GM19467 (cell line): ENCODE data around the gene MINDY1.
A peak's percentile ranks its signal among the peaks of the same experiment; 100 is the strongest.

ENCODE experiments used
- ATAC-seq: cut with Tn5 transposase; IDR thresholded peaks from one replicate; pipeline ENCODE4 v1.9.1; 2021; ENCODE audit warnings: mild to moderate bottlenecking, moderate library complexity; ENCODE audit not compliant: unreplicated experiment

Gene MINDY1, protein sequence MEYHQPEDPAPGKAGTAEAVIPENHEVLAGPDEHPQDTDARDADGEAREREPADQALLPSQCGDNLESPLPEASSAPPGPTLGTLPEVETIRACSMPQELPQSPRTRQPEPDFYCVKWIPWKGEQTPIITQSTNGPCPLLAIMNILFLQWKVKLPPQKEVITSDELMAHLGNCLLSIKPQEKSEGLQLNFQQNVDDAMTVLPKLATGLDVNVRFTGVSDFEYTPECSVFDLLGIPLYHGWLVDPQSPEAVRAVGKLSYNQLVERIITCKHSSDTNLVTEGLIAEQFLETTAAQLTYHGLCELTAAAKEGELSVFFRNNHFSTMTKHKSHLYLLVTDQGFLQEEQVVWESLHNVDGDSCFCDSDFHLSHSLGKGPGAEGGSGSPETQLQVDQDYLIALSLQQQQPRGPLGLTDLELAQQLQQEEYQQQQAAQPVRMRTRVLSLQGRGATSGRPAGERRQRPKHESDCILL

DNA sequence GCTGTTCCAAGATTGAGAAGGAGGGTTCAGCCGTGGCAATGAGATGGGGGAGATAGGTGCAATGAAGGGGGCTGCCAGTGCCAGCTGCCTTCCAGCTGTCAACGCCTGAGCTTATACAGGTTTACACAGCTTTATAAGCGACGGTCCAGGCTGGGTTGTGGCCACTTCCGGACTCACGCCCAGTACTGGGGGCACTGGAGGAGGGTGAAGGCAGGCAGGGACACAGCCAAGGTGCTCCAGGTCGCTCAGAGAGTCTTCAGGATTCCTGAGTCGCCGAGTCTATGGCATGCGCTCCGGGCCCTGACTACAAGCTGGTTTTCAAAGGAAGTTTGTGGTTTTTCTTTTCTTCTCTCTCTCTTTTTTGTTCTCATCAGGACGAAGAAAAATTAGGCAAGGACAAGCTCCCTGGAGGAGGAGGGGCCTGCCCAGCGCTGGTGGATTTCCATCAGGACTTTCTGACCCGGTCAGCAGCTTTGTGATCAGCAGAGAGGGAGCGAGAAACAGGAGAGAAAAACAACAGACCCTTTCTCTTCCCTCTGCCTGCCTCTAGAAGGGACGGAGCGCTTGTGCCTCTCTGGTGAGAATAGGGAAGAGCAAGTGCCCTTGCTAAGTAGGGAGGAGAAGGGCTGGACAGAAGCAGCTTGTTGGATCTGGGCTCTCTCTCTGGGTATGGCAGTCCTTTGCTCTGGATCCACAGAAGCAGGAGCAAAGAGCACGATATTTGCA, at the start of gene MINDY1:
Gene MINDY1 (minus strand): TSS at position 576 of the 726 bp plus-strand sequence. CDS start 4,285 bp downstream, outside the sequence.
- ATAC-seq: peak; percentile 37

- no peak for ATAC-seq
These were observed 49.4 kb upstream of the MINDY1 start for GRCh38 chr1:151056149-151056548.

GRCh38 chr1:151055581-151055980, 48.9 kb upstream of the MINDY1 start:
- ATAC-seq: no peak

GRCh38 chr1:151054971-151055547, 48.4 kb upstream of the MINDY1 start:
- ATAC-seq: no peak

DNA sequence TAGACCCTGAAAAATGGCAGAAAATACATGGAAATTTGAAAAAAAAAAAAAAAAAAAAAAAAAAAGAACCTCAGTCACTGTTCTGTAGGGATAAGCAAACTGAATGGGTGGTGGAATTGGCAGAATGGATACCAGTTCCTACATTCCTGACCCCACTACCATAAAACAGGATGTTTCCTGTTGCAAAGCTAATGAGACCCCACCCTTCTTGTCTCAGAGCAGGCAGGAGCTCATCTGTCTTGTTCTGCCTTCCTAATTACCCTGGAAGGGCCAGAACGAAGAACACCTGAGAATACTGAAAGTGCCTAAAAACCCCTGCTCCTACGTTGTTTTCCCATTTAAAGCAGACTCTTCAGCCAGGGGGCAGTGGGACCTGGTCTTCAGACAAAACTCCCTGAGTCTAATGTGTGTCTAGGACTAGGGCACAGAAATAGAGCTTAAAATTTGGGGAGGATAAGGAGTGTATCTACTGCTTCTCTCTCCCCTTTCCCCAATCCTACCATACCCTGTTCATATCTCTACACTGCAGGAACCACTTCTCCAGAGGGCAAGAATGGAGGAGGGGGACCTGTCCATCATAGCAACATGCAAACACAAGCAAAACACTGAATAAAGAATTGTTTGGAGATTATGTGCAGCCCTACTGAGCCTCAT, 44.8 kb upstream of the MINDY1 start:
- no peak for ATAC-seq

GRCh38 chr1:151050051-151050688, 43.5 kb upstream of the MINDY1 start:
- ATAC-seq: no peak

GRCh38 chr1:151049458-151049857, 42.8 kb upstream of the MINDY1 start:
- ATAC-seq: no peak

DNA sequence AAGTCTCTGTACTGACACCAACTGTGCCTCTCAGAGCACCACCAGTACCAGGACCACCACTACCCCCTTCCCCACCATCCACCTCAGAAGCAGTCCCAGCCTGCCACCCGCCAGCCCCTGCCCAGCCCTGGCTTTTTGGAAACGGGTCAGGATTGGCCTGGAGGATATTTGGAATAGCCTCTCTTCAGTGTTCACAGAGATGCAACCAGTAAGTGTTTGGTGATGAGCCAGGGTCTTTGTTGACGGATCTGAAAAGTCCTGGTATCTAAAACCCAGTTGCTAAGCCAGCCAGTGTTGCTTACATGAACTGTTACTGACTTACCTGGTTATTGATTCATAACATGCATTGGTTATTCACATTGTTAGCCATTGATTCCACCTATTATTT, 41.9 kb upstream of the MINDY1 start:
- no peak for ATAC-seq

GRCh38 chr1:151047925-151048644, 41.4 kb upstream of the MINDY1 start:
- no peak for ATAC-seq

- no peak for ATAC-seq
These were observed 40.9 kb upstream of the MINDY1 start, which contains the start of gene C1orf56 for GRCh38 chr1:151047591-151047924. Gene C1orf56, plus strand, starts transcription at chr1:151047751. Its CDS starts 97 bp downstream, at chr1:151047848.

GRCh38 chr1:151043163-151043562, 36.5 kb upstream of the MINDY1 start:
- no peak for ATAC-seq

DNA sequence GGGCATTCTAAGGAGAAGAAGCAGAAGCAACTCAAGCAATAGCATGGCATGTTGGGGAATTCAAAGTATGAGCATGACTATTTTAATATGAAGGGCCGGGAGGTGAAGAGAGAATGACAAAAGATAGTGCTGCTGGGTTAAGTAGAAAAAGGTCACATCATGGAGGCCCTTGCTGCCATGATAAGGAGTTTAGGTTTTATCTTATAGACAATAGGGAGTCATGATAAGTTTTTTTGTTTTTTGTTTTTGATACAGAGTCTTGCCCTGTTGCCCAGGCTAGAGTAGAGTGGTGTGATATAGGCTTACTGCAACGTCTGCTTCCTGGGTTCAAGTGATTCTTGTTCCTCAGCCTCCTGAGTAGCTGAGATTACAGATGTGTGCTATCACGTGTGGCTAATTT, 32.8 kb upstream of the MINDY1 start:
- no peak for ATAC-seq

DNA sequence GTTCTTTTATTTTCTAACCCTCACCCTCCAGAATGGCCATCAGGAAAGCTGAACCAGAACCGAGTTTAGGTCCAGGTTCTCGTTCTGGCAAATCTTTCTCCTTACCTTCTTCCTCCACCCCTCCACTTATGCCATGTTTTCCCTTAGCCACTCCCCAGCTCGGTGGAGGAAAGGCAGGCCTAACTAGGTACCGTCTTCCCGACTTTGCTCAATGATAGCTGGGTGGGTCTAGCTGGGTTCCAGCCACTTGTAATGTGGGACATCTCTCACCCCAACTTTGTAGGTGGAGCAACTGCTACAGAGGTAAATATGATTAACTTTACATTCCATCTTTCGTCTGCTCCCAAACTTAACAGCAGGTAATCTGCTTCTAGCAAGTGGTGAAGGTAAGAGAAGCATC, 30.3 kb upstream of the MINDY1 start:
- ATAC-seq: no peak

- no peak for ATAC-seq
These were observed 29.7 kb upstream of the MINDY1 start, which contains the start of gene BNIPL for GRCh38 chr1:151036356-151036755. Gene BNIPL, plus strand, starts transcription at chr1:151036586. Its CDS starts 140 bp downstream, at chr1:151036726.

GRCh38 chr1:151035167-151035566, 28.5 kb upstream of the MINDY1 start:
- ATAC-seq: no peak

DNA sequence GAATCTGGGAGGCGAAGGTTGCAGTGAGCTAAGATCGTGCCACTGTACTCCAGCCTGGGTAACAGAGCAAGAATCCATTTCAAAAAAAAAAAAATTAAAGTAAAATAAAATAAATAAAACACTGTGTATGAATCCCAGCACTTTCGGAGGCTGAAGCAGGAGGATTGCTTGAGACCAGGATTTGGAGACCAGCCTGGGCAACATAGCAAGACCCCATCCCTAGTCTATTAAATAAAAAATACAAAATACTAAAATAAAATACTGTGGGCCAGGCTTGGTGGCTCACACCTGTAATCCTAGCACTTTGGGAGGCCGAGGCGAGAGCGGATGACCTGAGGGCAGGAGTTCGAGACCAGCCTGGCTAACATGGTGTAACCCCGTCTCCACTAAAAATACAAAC, 25.5 kb upstream of the MINDY1 start:
- ATAC-seq: no peak

DNA sequence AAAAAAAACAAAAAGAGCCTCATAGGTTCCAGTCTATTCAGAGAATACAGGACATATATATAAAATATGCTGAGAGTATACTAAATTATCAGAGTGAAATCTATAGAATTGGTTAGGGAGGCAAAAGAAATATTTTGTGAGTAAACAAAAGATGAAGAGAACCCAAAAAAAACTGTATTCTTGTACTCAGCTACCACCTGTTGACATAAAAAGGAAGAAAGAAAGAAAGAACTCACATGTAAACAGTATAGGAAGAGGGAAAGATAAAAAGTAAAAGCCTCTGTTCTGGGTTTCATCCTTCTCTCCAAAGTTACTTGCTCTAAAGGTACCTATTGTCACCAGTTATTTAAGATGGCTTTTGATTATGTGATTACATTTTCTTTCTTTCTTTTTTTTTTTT, 19.8 kb upstream of the MINDY1 start:
- ATAC-seq: no peak

DNA sequence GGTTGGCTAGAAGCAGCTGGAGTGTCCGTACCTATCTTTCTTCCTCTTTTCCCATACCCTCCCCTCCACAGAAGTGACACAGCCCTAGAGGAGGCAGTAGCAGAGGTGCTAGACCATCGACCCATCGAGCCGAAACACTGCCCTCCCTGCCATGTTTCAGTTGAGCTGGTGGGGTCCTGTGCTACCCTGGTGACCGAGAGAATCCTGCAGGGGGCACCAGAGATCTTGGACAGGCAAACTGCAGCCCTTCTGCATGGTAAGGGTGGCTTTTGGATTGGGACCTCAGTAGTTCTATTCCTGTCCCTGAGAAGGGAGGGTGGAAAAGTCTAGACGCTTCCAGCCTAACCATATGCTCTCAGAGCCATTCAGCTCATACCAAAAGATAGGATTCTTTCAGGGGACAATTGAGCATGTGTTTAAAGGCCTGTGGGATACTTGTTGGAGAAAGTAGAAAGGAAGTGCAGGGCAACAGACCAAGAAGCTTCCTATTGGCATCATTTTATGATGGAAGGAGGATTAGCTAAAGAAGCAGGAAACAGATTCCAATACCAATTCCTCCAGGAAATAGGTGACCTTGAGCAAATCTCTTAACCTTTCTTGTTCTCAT, 17.9 kb upstream of the MINDY1 start:
- no peak for ATAC-seq

GRCh38 chr1:151013518-151013917, 6.8 kb upstream of the MINDY1 start:
- ATAC-seq: no peak
